Liver (tissue), 3 donors: ENCODE measurements around the gene OAS2.

Experiments used
- ATF3 ChIP-seq: IDR thresholded peaks from 2 replicates; pipeline ENCODE4 v1.6.1; 2016; ENCODE audit warnings: antibody characterized with exemption
- CTCF ChIP-seq: fragments of 150-350 bp; IDR thresholded peaks from 2 replicates; pipeline ENCODE4 v1.5.1; 2017; ENCODE audit warnings: improper control_type of control experiment, low read depth, low read length; ENCODE audit not compliant: missing input control
- EGR1 ChIP-seq, 2 donors: IDR thresholded peaks; 2 replicates each; pipeline ENCODE4 v1.6.1; 2016 to 2018; ENCODE audit warnings: antibody characterized with exemption in 2 of 2, low read depth in 2 of 2
- FOXA2 ChIP-seq: IDR thresholded peaks from 2 replicates; pipeline ENCODE4 v1.6.1; 2016; ENCODE audit warnings: antibody characterized with exemption
- JUND ChIP-seq, 2 donors: IDR thresholded peaks; 2 replicates each; pipeline ENCODE4 v1.6.1; 2016; ENCODE audit warnings: antibody characterized with exemption in 2 of 2
- MAX ChIP-seq: IDR thresholded peaks from 2 replicates; pipeline ENCODE4 v1.6.1; 2016; ENCODE audit warnings: antibody characterized with exemption
- RAD21 ChIP-seq, 2 donors: IDR thresholded peaks; 2 replicates each; pipeline ENCODE4 v1.6.1; 2016; ENCODE audit warnings: antibody characterized with exemption in 2 of 2, mild to moderate bottlenecking in 2 of 2
- REST ChIP-seq: IDR thresholded peaks from 2 replicates; pipeline ENCODE4 v1.6.1; 2016; ENCODE audit warnings: antibody characterized with exemption, mild to moderate bottlenecking
- RXRA ChIP-seq, 2 donors: IDR thresholded peaks; 2 replicates each; pipeline ENCODE4 v1.6.1; 2017 to 2018; ENCODE audit warnings: antibody characterized with exemption in 2 of 2, mild to moderate bottlenecking in 1 of 2
- SP1 ChIP-seq: IDR thresholded peaks from 2 replicates; pipeline ENCODE4 v1.6.1; 2018; ENCODE audit warnings: antibody characterized with exemption, mild to moderate bottlenecking
- TAF1 ChIP-seq: conservative IDR thresholded peaks from 2 replicates; pipeline ENCODE4 v1.6.1; 2016; ENCODE audit warnings: antibody characterized with exemption, mild to moderate bottlenecking
- YY1 ChIP-seq: IDR thresholded peaks from 2 replicates; pipeline ENCODE4 v1.6.1; 2016; ENCODE audit warnings: antibody characterized with exemption, mild to moderate bottlenecking
- ZBTB33 ChIP-seq: IDR thresholded peaks from 2 replicates; pipeline ENCODE4 v1.6.1; 2016; ENCODE audit warnings: antibody characterized with exemption
- donor health status: healthy.
- donor health status: healthy.

- TF ChIP-seq CTCF: no peak
- no peak for TF ChIP-seq ZBTB33
- TF ChIP-seq RAD21 (IDR thresholded peaks at IDR 0.05): no peak
- no peak for TF ChIP-seq REST
- TF ChIP-seq SP1: no peak
- TF ChIP-seq YY1: no peak
- TF ChIP-seq JUND (IDR thresholded peaks at IDR 0.05): no peak
- TF ChIP-seq MAX: no peak
- TF ChIP-seq TAF1: no peak
- TF ChIP-seq EGR1 (IDR thresholded peaks at IDR 0.05; ENCODE audit: low read depth in 2 of 2): no peak
- TF ChIP-seq ATF3: no peak
- no peak for TF ChIP-seq RXRA (IDR thresholded peaks at IDR 0.05)
- no peak for TF ChIP-seq FOXA2
Measured at GRCh38 chr12:112998987-112999767, 20.9 kb downstream of the OAS2 start.
